HuH-7.5 (cell line): ENCODE data around the gene CELSR1.

ENCODE experiments used
- DNase-seq: peaks from one replicate; pipeline ENCODE4 v3.0.0; 2011; ENCODE audit warnings: low spot score

The CELSR1 gene

GRCh38 chr22:46394622-46395021 is 142.8 kb downstream of the CELSR1 start:
- no peak for DNase-seq

GRCh38 chr22:46393873-46394272 is 143.5 kb downstream of the CELSR1 start:
- DNase-seq, result no peak

- DNase-seq, result no peak
These were observed 145.1 kb downstream of the CELSR1 start for GRCh38 chr22:46392137-46392844.

GRCh38 chr22:46391486-46392136 is 145.8 kb downstream of the CELSR1 start:
- DNase-seq, result no peak

- peak; percentile 70 for DNase-seq
These were observed 146.6 kb downstream of the CELSR1 start for GRCh38 chr22:46390652-46391301.

GRCh38 chr22:46390105-46390651 is 147.2 kb downstream of the CELSR1 start:
- DNase-seq, result no peak

- no peak for DNase-seq
These were observed 148.3 kb downstream of the CELSR1 start for GRCh38 chr22:46389081-46389480.

GRCh38 chr22:46388647-46389046 is 148.8 kb downstream of the CELSR1 start:
- DNase-seq, result no peak

GRCh38 chr22:46387748-46388147 is 149.7 kb downstream of the CELSR1 start:
- no peak for DNase-seq

- no peak for DNase-seq
These were observed 151.1 kb downstream of the CELSR1 start for GRCh38 chr22:46386312-46386711.

GRCh38 chr22:46382524-46382923 is 154.9 kb downstream of the CELSR1 start:
- DNase-seq, result no peak

GRCh38 chr22:46381731-46382130 is 155.7 kb downstream of the CELSR1 start:
- no peak for DNase-seq

GRCh38 chr22:46381142-46381541 is 156.3 kb downstream of the CELSR1 start:
- DNase-seq, result no peak

GRCh38 chr22:46380581-46380980 is 156.8 kb downstream of the CELSR1 start:
- no peak for DNase-seq

GRCh38 chr22:46380069-46380468 is 157.4 kb downstream of the CELSR1 start:
- DNase-seq, result no peak

GRCh38 chr22:46379066-46379930 is 158.1 kb downstream of the CELSR1 start:
- DNase-seq, result peak; percentile 75

- DNase-seq, result no peak
These were observed 158.9 kb downstream of the CELSR1 start for GRCh38 chr22:46378426-46379065.

- DNase-seq, result peak; percentile 98
These were observed 159.6 kb downstream of the CELSR1 start for GRCh38 chr22:46377525-46378425.

GRCh38 chr22:46376908-46377524 is 160.4 kb downstream of the CELSR1 start:
- DNase-seq, result no peak

- DNase-seq, result no peak
These were observed 161.3 kb downstream of the CELSR1 start for GRCh38 chr22:46376111-46376510.
